Raji (cell line): ENCODE results near the gene MANBA.

ENCODE experiments used
- POLR2A ChIP-seq: IDR thresholded peaks from 2 replicates; pipeline ENCODE4 v1.6.1; 2011; ENCODE audit warnings: low read depth, low read length, control low read depth; ENCODE audit not compliant: insufficient read depth

The MANBA gene

GRCh38 chr4:102736636-102737549 is 23.9 kb downstream of the MANBA start:
- TF ChIP-seq POLR2A = no peak

- TF ChIP-seq POLR2A = no peak
Observed at GRCh38 chr4:102735582-102735981, 25.2 kb downstream of the MANBA start.

GRCh38 chr4:102734591-102735385 is 26.0 kb downstream of the MANBA start:
- no peak for TF ChIP-seq POLR2A

GRCh38 chr4:102734116-102734515 is 26.7 kb downstream of the MANBA start:
- TF ChIP-seq POLR2A = no peak

GRCh38 chr4:102733084-102733483 is 27.7 kb downstream of the MANBA start:
- TF ChIP-seq POLR2A = no peak

GRCh38 chr4:102732678-102733077 is 28.1 kb downstream of the MANBA start:
- TF ChIP-seq POLR2A = no peak

- TF ChIP-seq POLR2A = no peak
Observed at GRCh38 chr4:102730968-102731533, 29.7 kb downstream of the MANBA start.

- no peak for TF ChIP-seq POLR2A
Observed at GRCh38 chr4:102726068-102726467, 34.7 kb downstream of the MANBA start.

GRCh38 chr4:102725229-102725628 is 35.5 kb downstream of the MANBA start:
- TF ChIP-seq POLR2A = no peak

GRCh38 chr4:102723511-102723910 is 37.3 kb downstream of the MANBA start:
- TF ChIP-seq POLR2A = no peak

GRCh38 chr4:102722740-102723139 is 38.0 kb downstream of the MANBA start:
- TF ChIP-seq POLR2A = no peak

- TF ChIP-seq POLR2A = no peak
Observed at GRCh38 chr4:102717448-102718092, 43.2 kb downstream of the MANBA start.

- TF ChIP-seq POLR2A = no peak
Observed at GRCh38 chr4:102715057-102715456, 45.7 kb downstream of the MANBA start.

- TF ChIP-seq POLR2A = no peak
Observed at GRCh38 chr4:102713096-102713495, 47.7 kb downstream of the MANBA start.

- TF ChIP-seq POLR2A = no peak
Observed at GRCh38 chr4:102710986-102711385, 49.8 kb downstream of the MANBA start.
